Raji (cell line): ENCODE measurements around the gene LTA.

Experiments used
- POLR2A ChIP-seq: IDR thresholded peaks from 2 replicates; pipeline ENCODE4 v1.6.1; 2011; ENCODE audit warnings: low read depth, low read length, control low read depth; ENCODE audit not compliant: insufficient read depth

The LTA gene

DNA sequence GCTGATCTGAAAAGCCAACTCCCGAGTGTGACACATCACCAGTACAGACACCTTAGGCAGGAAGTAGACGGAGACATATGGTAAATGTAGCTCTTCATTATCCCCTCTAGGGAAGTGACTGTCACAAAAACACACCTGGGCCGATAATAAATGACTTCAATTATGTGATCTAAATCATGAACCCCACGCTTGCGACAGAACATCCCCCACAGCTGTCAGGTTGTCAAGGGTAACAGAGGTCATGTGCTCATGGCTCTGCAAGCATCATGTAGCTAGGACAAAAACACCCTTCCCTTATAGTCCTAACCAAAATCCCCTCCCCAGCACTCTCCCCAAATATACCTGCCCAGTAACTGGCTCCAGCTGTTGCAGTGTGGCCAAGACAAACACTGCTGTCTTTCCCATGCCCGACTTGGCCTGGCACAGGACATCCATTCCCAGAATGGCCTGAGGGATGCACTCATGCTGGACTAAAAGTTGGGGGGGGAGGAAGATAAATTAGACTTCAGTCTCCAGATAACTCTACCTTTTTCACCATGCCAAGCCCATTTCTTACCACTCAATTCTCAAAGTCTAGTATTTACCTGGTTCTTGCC, 33.2 kb upstream of the LTA start:
- TF ChIP-seq POLR2A = no peak

DNA sequence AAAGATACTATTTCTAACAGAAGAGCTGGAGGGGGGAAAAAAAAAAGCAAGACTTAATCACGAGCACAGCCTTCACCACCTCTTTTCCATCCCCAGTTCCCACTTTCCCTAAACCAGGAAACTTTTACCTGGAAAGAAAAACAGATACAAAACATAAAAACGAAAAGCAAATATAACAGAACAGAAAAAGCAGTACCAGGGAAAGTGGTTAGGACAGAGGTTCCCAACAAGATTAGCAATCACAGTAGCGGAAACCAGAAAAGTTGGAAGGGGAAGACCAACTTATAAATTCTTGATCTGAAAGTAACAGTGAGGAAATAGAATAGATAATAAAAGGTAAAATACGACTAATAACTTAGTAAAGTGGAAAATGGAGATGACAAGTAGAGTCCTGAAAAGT, 31.4 kb upstream of the LTA start:
- TF ChIP-seq POLR2A = no peak

DNA sequence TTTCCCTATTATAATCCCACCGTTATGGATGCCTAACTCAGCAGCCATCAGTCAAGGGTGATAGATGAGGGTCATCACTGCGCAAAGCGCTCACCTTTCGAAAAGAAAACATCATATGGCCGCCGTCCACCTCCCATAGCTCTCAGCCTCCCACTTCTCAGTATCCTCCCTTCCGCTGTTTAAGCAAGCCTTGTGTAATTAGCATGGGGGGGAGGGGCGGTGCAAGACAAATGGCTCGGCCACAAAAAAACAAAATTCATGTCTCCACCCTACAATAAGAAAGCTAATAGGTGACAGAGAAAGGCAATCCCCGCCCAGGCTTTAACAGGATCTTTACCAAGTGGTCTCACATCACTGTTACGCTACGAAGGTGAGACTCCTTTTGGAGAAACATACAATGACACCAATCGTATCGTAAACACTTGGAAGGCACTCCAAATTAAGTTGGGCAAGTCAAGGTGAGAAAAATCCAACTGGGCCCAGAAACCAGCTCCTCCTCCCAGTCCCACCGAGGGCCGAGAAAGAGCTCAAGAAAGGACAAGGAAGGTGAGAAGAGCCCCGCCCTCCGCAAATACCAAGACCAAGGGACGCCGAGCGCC, 30.9 kb upstream of the LTA start:
- TF ChIP-seq POLR2A = no peak

DNA sequence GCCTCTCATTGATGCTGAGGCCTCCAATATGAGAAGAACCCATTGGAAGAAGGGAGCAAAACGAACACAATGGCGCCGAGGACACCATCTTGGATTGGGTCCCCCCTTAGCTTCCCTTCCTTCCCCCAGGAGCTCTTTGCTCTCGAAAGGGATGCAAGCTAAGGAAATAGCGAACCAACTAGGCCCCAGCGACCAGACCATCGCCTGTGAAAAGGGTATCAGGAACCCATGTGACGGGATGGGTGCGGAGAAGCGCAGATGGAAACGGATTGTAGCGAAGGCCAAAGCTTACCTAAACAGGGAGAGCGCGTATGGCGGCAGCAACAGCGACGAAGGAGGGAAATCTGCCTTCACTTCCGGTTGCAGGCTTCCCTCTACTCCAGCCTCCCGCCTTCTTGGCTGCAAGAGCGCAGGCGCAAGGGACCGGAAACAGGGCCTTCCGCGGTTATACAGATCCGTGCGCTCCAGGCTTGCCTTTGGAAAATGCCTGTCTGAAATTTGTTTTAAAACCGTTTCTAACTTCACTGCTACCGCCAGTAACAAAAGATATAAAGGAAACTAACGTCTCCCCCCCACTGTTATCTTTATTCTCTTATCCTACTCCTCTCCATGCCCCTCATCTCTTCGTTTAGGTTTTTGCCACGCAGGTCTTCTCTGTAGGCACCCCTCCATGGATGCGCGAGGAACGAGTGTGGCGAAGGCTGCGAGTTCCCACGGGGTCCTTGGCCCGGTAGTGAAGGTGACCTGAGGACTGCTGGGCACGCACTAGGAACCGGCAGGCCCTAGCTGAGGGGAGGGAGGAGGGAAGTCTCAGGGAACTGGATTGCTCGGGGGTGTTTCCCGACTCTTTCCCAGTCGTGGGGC, 30.2 kb upstream of the LTA start, which contains the start of gene DDX39B:
Gene DDX39B, minus strand, starts transcription at position 346 of the 864 bp plus-strand sequence. CDS start 1,471 bp downstream, outside the sequence.
- TF ChIP-seq POLR2A = peak; percentile 96

DNA sequence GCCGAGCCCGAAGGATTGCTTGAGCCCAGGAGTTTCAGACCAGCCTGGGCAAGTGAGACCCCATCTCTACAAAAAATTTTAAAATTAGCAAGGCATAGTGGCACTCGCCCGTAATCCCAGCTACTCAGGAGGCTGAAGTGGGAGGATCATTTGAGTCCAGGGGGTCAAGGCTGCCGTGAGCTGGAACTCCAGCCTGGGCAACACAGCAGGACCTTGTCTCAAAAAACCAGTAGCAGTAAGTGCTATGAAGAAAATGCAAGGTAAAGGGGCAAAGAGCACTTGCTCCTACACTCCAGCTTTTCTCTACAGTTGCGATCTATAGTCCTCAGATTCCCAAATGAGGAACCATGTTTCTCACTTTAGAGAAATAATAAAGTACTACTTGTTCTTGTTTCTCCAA, 28.4 kb upstream of the LTA start:
- TF ChIP-seq POLR2A = no peak

DNA sequence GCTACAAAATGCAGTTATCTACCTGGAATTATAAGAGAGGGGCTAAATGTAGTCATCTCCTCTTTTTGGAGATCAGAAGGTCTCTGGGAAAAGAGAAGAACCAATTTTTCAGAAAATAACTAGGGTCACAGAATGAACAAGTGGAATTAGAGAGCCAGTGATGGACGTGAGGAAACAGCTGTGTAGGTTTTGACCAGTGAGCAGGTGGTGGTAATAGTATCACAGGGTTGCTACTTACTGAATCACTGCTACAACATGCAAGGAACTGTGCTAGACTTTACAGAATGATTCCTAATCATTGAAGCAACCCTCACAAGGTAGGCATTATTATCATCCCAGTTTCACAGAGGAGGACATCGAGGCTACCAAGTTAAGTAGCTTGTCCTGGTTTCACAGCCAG, 27.4 kb upstream of the LTA start:
- TF ChIP-seq POLR2A = no peak

DNA sequence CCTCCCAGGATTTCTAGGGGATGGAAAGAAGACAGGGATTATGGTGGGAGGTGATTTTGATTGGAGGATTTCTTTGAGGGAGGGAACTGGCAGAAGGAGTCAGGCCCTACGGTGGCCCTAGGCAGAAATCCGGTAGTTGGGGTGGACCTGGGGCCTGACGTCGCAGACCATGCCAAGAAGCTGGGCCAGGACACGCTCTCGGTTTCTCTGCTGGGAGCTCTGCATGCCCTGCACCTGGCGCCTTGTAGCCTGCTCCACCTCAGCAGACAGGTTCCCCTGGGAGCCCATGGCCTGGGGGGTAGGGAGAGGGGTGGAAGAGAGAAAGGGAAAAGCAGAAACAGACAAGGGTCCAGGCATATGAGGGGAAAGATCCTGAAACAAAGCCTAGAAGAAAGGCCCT, 26.8 kb upstream of the LTA start:
- no peak for TF ChIP-seq POLR2A

DNA sequence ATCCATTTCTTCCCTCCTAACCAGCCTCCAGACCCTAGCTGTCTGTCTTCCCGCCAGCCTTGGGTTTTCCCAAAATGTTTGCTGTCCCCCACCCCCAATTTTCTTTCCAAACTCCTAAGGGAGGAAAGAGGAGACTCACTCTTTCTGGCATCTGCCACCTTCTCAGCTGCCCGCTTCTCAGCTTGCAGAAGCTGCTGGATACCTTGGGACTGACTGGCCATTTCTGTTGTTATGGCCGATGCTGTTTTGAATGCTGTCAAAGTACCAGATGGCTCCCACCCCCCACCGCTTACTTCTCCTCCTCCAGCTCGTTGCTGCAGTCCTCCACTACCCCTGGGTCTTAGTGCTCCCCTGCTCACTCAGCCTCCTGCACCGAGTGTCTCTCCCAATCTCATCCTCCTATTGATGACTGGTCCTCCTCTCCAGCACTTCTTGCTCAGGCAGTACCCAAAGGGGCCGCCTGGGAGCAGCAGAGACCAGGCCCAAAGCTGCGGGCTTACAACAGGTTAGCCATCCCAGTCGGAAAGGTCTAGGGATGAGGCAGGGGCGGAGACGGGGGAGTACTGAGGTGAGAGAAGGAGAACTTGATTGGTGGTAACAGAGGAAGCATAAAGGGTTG, 25.6 kb upstream of the LTA start, which contains the start of gene ATP6V1G2:
Gene ATP6V1G2, minus strand, starts transcription at position 270 of the 619 bp plus-strand sequence. Its CDS starts 49 bp downstream, at position 221.
- peak; percentile 40 for TF ChIP-seq POLR2A

DNA sequence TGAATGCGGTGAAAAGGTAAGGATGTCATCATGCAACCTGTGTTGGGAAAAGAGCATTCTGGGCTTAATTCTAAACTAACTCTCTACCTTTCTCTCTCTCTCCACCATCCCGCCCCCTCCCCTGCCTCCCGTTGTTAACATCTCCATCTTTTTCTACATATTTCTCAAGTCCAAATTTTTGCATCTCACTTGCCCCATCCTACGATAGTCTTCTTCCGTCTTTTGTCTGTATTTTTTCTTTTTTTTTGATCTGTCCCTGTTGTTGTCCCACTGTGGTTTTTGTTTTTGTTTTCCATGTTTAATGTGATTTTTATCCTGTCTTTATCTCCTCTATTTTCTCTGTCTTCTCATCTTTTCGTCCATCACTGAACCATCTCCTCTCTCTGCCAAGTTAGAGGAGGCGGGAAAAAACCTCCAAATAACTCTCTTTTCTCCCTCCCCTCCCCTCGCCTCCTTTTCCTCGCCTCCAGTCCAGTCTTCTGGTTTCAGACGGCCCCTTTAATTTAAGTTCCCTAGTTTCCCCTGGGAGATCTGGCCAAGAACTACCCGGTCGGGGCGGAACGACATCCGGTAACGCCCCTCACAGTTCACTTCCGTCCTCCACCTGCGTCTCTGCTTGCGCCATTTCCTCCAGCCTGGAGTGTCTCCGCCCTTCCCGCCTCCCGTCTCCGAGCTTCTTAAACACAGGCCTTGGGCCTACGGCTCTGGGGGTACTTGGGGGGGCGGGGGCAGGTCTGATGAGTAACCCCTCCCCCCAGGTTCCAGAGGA, 24.9 kb upstream of the LTA start, which contains the start of gene NFKBIL1:
Gene NFKBIL1, plus strand, starts transcription at position 651 of the 769 bp plus-strand sequence. Its CDS starts 87 bp downstream, at position 738.
- TF ChIP-seq POLR2A = peak; percentile 55

DNA sequence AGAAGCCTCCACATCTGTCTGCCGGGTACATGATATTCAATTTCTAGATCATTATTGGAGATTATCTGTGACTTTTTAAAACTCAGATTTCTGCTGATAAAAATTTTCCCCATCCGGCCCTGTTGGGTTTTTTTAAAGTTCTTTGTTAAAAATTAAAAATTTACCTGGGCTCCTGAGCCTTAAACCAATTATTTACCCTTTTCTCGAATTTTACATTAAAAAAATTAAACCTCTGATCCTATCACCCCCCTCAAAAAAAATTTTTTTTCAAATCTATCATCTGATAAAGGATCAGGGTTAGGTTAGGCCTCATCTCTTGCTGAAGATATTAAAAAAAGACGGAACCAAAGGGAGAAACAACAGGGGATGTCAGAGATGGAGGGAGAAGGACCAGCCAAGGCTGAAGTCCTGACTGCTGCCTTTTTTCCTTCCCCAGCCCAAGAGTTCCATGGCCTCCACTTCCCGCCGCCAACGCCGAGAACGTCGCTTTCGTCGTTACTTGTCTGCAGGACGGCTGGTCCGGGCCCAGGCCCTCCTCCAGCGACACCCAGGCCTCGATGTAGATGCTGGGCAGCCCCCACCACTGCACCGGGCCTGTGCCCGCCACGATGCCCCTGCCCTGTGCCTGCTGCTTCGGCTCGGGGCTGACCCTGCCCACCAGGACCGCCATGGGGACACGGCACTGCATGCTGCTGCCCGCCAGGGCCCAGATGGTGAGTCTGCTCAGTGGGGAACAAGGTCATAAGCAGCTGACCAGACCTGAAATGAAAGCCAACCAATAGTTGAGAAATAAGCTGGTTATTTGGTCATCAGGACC, 24.2 kb upstream of the LTA start:
- TF ChIP-seq POLR2A = no peak

DNA sequence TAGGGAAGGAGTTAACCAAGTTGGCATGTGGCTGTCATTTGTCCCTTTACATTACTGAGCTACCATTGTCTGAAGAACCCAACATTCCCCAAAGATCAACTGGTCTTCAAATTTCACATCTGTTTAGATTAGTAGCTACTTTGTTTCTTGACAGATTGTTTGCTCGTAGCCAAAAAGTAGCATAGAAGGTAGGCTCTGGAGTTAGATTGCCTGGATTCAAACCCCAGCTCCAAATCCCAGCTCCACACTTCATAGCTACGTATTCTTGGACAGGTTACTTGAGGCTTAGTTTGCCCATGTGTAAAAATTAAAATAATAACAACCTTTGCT, 23.6 kb upstream of the LTA start:
- TF ChIP-seq POLR2A = no peak

DNA sequence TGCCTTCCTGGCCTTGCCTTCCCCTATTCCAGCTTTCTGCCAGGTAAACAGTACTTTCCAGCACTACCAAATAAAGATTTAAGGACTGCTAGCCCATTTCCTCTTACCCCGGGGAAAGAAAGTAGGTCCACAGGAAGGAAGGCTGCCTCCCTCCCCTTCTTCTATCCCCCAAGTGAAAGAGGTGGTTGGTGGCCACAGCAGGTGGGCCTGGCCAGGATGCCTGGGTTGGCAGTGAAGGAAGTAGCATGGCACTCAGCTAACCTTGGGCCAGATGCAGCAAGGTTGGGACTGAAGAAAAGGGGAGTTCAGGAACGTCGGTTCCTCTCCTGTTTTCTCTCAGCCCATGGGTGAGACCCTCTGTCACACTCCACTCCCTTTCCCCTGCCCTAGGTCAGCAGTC, 15.8 kb upstream of the LTA start:
- no peak for TF ChIP-seq POLR2A

DNA sequence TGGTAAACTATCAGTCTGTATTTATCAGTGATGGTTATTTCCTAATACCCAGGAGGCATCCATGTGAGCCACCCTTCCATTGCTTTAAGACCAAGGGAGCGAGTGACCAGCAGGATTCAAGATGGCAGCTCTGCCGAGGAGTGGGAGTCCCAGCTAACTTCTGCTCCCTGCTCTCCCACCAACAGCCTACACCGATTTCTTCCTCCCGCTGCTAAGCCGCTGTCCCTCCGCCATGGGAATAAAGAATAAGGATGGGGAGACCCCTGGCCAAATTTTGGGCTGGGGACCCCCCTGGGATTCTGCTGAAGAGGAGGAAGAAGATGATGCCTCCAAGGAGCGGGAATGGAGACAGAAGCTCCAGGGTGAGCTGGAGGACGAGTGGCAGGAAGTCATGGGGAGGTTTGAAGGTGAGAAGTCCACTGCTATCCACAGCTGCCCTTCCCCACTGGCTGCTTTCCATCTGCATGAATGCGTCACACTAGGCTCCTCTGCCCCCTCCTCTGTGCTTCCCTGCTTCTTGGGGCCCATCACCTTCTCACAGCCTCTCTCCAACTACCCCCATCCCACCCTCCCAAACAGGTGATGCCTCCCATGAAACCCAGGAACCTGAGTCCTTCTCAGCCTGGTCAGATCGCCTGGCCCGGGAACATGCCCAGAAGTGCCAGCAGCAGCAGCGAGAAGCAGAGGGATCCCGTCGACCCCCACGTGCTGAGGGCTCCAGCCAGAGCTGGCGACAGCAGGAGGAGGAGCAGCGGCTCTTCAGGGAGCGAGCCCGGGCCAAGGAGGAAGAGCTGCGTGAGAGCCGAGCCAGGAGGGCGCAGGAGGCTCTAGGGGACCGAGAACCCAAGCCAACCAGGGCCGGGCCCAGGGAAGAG, 14.4 kb upstream of the LTA start:
- TF ChIP-seq POLR2A = no peak
